ENCODE results near the gene NRTN. TPM values are rescaled to one million over a fixed set of nuclear protein-coding genes. Genes with fewer than 3 reads are reported as not detected.

NRTN gene
- total RNA-seq, 1 donor from 2014 or later: 0.25 TPM

GRCh38 chr19:5789886-5790558 lies 14.8 kb upstream of the NRTN start:
- intact Hi-C loops (cut with micrococcal nuclease): loop anchor here (1.0 to 2.0 kb wide), 6 partner anchors 38 to 189 kb away; partner anchors contain the start of genes CATSPERD, LONP1, MICOS13 and RANBP3

DNA sequence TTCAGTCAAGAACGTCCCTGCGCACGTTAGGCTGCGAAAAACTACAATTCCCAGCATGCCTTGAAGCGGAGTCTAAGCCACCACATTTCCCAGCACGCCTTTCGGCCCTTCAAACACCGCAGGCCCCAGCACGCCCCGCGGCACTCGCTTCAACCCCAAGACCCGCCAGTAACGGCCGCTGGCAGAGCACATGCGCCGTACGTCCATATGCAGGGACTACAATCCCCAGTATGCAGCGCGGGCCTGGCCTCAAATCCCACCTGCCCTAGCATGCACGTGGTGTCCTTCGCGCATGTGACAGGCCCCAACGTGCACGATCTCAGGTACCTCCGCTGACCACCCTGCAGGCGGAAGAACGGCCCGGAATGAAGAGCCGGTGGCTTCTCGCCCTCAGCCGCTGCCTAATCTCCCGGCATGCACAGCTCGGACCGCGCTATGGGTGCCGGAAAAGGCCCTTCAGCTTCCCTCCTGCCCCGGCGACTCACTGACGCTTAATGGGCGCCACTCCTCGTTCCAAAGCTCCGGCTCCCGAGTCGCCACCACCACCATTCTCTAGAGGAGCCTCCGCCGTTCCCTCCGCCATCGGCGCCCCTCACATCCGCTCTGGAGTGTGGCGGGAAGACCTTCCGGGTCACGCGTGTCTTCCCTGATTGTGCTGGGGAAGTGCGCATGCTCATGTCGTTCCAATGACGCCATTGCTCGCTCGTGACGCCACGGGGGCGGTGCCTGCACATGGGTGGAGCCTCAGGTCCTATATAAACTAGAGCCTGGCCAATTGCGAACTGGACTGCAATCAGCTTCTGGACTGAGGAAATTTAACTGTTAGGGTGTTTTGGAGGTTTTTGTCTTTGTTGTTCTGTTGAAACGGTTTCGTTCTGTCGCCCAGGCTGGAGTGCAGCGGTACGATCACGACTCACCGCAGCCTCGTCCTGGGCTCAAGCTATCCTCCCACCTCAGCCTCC lies 14.0 kb upstream of the NRTN start, which contains the start of gene DUS3L:
TSS of gene DUS3L (minus strand) at position 605 of the 962 bp plus-strand sequence. CDS start at position 583, 22 bp downstream.
- intact Hi-C loops (cut with micrococcal nuclease): loop anchor here (1.0 to 2.0 kb wide), 6 partner anchors 37 to 188 kb away; partner anchors contain the start of genes CATSPERD, LONP1, MICOS13 and RANBP3

- intact Hi-C loops (cut with micrococcal nuclease): no loop called here
Observed at GRCh38 chr19:5792224-5792623, 12.6 kb upstream of the NRTN start.

GRCh38 chr19:5793188-5793587 lies 11.7 kb upstream of the NRTN start:
- intact Hi-C loops (cut with micrococcal nuclease): no loop called here

- intact Hi-C loops (cut with micrococcal nuclease): no loop called here
Observed at GRCh38 chr19:5795382-5795919, 9.4 kb upstream of the NRTN start.

GRCh38 chr19:5798244-5798643 lies 6.6 kb upstream of the NRTN start:
- intact Hi-C loops (cut with micrococcal nuclease): no loop called here

GRCh38 chr19:5799247-5800241 lies 5.3 kb upstream of the NRTN start:
- intact Hi-C loops (cut with micrococcal nuclease): no loop called here

DNA sequence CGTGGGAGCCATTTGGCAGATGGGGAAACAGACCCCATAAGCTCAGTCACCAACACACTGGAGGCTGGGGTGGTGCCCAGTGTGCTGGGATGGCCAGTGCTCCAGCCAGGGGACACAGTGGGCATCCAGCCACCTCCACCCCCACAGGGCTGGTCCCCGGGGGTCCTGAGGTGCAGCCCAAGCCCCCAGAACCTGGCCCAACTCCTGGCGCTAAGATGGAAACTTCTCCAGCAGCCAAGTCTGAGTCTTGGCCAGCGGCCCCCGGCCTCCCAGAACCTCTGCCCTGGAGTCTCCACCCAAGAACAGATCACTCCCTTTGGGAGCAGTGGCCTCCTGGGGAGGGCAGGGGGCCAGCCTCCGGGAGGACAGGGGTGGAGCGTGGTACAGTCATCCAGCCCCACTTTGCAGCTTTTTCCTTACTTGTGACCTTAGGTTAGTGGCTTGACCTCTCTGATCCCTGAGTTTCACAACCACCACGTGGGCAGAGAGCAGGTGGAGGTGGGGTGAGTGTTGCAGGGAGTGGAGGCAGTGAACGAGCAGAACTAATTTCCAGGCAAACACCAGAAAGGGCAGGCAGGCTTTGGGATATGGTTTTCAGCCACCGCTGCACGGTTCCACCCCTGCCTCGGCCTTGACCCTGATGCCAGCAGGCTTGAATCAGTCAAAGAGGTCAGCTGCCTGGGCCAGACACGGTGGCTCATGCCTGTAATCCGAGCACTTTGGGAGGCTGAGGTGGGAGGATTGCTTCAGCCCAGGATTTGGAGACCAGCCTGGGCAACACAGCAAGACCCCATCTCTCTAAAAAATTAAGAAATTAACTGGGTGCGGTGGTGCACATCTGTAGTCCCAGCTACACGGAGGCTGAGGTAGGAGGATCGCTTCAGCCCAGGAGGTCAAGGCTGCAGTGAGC lies 4.3 kb upstream of the NRTN start:
- intact Hi-C loops (cut with micrococcal nuclease): no loop called here

GRCh38 chr19:5801796-5802619 lies 2.9 kb upstream of the NRTN start:
- intact Hi-C loops (cut with micrococcal nuclease): no loop called here

DNA sequence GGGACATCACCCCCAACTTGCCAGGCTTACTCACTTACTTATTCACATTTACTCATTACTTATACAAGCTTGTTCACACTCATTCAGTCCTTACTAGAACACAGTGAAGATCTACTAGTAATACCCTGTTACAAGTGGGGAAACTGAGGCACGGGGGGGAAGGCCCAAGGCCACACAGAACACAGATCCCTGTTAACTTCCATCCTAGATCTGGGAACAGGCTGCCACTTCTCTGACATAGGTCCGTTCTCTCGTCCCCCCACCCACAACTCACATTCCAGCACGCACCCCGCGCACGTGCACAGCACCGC lies 1.5 kb upstream of the NRTN start:
- intact Hi-C loops (cut with micrococcal nuclease): no loop called here

- intact Hi-C loops (cut with micrococcal nuclease): loop anchor here (1.0 to 2.0 kb wide), 4 partner anchors 24 to 219 kb away; partner anchors contain the start of gene VMAC
Observed at GRCh38 chr19:5803752-5804515, 933 bp upstream of the NRTN start.

GRCh38 chr19:5805462-5806132 lies 730 bp downstream of the NRTN start:
- intact Hi-C loops (cut with micrococcal nuclease): loop anchor here (2.0 kb wide), 1 partner anchor 217 kb away; no protein-coding TSS in a partner anchor

DNA sequence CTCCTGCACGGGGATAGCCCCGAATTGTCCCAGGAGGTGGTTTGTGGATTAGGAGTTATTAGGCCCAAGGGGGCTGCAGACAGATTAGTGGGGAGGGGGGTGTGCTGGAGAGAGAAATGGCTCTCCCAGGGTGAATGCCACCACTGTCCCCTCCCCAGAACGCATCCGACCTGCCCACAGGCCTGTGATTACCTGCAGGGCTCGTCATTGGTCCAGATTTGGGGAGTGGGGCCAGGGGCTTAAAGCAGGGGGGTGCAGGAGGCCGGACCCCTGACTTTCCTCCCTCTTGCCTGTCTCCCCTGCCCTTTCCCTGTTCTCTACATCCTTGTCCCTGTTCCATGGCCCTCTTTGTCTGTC lies 1.2 kb downstream of the NRTN start:
- intact Hi-C loops (cut with micrococcal nuclease): no loop called here

DNA sequence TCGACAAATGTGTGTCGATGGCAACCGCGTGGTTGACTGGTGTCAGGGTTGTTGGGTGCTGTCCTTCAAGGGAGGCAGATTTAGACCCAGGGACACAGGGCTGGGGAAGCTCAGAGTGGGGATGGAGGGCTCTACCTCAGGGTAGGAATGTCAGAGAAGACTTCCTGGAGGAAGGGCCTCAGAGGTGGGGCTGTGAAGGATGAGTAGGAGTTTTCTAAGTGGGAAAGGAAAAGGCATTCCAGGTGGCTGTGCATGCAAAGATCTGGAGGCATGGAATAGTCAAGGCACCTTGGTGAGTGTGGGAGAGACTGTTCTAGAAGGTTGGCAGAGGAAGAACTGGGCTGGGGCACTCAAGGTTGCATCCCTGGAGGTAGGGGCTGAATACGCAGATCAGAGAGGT lies 2.0 kb downstream of the NRTN start:
- intact Hi-C loops (cut with micrococcal nuclease): no loop called here

DNA sequence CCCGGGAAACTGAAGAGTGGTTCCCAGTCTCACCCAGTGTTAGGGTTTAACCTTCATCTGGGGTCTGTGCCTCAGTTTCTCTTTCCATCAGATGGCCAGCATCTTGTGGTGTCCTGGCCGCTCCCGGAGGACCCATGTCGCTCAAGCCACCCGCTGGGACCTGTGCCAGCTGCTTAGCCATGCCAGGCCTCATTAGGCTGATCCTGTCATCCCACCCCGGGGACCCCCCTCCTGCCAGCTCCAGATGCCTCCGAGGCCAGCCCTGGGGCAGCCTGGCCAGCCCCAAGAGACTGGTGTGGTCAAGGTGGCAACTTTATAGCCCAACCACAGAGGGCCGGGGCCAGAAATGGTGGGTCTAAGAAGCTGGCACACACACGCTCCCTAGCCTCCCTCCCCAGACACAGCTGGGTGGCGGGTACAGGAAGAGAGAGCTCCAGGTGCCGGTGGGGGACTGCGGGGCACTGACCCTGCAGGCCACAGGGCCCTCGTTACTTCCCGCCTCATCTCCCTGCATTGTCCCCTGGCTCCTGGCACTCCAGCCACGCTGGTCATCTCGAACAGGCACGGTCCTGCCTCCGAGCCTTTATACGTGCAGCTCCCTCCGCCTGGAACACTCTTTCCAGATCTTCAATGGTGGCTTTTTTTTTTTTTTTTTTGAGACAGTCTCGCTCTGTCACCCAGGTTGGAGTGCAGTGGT lies 3.4 kb downstream of the NRTN start:
- intact Hi-C loops (cut with micrococcal nuclease): no loop called here

- intact Hi-C loops (cut with micrococcal nuclease): no loop called here
Observed at GRCh38 chr19:5809053-5809452, 4.2 kb downstream of the NRTN start.

GRCh38 chr19:5809469-5809868 lies 4.6 kb downstream of the NRTN start:
- intact Hi-C loops (cut with micrococcal nuclease): no loop called here

All from T-helper 2 cell treated with Interferon-gamma antibody and Interleukin-4, amounts not matched to agents 100 ng/mL and 5 ng/mL, for 36 hours (primary cell).